GM21390 (cell line): ENCODE data around the gene HDAC10.

Experiments
- ATAC-seq: cut with Tn5 transposase; IDR thresholded peaks from one replicate; pipeline ENCODE4 v1.9.1; 2021; ENCODE audit not compliant: unreplicated experiment

Gene HDAC10, protein sequence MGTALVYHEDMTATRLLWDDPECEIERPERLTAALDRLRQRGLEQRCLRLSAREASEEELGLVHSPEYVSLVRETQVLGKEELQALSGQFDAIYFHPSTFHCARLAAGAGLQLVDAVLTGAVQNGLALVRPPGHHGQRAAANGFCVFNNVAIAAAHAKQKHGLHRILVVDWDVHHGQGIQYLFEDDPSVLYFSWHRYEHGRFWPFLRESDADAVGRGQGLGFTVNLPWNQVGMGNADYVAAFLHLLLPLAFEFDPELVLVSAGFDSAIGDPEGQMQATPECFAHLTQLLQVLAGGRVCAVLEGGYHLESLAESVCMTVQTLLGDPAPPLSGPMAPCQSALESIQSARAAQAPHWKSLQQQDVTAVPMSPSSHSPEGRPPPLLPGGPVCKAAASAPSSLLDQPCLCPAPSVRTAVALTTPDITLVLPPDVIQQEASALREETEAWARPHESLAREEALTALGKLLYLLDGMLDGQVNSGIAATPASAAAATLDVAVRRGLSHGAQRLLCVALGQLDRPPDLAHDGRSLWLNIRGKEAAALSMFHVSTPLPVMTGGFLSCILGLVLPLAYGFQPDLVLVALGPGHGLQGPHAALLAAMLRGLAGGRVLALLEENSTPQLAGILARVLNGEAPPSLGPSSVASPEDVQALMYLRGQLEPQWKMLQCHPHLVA

DNA sequence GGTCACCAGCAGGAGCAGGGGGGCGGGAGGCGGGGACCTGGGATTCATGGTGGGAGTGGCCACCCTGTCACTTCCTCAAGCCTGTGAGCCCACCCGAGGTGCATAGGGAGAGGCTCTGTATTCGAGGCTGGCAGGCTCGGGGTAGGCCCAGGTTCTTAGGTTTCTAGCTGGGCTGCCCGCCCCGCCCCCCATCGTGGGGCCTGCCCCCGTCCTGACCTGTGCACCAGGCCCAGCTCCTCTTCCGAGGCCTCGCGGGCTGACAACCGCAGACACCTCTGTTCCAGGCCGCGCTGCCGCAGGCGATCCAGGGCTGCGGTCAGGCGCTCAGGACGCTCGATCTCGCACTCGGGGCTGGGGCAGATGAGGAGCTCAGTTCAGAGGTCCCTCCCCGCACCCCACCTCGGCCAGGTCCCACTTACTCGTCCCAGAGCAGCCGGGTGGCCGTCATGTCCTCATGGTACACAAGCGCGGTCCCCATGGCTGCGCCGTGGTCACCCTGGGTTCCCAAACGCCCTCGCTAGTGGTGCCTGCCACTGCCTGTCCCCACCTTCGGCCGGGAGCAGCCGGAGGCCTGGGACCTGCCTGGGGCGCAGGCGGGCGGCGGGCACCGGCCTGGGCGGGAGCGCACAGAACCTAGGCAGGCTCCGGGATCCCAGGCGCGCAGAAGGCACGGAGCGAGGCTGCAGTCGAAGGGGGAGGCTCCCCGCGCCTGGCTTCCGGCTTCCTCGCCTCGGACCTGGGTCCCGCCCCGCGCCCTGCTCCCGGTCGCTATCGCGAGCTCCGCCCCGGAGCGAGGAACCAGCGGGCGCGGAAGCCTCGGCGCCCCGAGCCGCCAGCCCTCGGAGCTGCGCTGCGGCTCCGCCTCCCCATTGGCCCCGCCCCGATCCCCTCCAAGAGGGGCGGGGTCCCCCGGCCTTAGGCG, at the start of gene HDAC10:
Gene HDAC10 (minus strand): TSS at position 711 of the 922 bp plus-strand sequence. CDS start 233 bp downstream, at position 478.
- peak; percentile 50 for ATAC-seq

- ATAC-seq = no peak
These were observed 49.7 kb upstream of the HDAC10 start for GRCh38 chr22:50300620-50301257.

DNA sequence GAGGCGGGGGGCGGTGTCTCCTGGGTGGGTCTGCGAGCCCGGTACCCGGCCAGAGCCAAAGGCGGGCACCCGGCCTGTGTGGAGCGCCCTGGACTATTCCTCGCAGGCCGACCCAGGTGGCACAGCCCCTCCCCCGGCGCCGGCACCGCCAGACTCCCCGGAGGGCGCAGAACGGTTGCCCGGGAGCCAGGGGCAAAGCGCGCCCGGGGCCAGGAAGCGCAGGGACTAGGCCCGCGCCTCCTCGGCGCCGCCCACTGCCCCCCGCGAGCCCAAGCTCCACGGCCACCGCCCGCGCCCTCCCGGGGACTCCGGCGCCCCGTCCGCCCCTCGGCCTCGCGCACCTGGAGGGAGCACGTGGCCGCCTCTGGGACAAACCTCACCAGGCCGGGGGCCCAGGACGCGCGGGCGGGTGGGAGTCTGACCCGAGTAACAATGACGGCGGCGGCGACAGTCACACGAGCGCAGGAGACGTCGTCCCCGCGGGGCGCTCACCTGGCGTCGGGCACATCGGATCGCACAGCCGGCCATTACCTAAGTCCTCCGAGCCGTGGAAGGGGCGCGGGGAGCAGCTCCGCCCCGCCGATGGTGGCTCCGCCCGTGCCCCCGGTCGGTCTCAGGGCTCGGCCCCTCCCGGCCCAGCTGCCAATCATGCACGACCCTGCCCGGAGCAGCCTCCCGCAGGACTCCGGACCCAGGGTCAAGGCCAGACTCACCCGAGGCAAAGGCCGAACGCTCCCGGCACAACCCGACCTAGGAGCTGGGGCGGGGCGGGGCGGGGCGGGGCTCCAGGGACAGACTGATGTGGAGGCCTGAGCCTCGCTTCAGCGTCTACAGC, 48.9 kb upstream of the HDAC10 start:
- ATAC-seq = no peak

DNA sequence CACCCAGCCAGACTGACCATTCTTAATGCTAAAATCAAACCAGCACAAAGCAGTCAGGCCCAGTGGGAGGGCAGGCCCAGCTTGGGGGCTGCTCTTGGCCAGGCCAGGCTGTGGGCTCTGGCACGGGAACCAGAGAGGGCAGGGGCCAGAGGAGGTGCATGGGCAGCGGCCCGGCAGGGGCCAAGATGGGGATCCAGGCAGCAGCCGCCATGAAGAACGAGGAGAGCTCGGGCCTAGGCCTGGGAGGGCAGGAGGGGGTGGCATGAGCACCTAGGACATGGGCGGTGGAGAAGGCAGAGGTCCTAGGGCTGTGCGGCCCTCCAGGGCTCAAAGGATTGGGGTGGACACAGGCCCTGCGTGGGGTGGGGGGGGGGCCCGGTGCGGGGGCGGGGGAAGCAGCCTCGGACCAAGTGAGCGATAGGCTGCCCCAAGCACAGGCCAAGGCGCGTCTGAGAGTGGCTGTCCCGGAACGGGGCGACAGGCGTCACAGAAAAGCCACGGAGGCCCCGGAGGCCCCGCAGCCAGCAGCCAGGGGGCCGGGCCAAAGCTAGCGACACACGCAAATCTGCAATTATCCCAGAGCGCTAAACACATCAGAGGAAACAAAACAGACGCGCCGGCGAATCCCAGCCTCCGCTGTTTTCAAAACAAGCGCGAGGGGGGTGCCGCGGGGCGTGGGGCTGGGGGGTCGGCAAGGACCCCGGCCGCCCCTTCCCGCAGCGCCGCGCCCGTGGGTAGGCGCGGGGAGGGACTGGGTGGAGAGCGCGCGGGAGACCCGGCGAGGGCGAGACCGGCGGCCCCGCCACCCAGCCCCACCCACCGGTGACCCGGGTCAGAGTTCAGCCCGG, 48.1 kb upstream of the HDAC10 start:
- no peak for ATAC-seq

DNA sequence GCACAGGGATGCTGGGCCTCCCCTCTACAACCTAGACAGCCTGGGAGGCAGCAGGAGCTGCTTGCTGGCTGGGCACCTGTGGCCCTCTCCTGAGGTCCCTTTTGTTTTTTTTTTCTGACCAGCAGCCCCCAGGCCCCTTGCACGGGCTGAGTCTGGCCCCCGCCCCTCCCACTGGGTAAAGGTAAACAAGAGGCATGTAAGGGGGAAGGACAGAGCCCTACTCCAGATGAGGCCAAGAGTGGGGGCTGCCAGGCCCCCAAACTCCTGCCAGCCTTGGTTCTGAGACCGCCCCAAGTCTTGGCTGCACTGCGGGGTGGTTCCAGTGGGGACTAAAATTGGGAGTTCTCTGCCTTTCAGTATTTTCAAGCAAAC, 47.2 kb upstream of the HDAC10 start:
- no peak for ATAC-seq

GRCh38 chr22:50297510-50298265, 46.6 kb upstream of the HDAC10 start:
- no peak for ATAC-seq

DNA sequence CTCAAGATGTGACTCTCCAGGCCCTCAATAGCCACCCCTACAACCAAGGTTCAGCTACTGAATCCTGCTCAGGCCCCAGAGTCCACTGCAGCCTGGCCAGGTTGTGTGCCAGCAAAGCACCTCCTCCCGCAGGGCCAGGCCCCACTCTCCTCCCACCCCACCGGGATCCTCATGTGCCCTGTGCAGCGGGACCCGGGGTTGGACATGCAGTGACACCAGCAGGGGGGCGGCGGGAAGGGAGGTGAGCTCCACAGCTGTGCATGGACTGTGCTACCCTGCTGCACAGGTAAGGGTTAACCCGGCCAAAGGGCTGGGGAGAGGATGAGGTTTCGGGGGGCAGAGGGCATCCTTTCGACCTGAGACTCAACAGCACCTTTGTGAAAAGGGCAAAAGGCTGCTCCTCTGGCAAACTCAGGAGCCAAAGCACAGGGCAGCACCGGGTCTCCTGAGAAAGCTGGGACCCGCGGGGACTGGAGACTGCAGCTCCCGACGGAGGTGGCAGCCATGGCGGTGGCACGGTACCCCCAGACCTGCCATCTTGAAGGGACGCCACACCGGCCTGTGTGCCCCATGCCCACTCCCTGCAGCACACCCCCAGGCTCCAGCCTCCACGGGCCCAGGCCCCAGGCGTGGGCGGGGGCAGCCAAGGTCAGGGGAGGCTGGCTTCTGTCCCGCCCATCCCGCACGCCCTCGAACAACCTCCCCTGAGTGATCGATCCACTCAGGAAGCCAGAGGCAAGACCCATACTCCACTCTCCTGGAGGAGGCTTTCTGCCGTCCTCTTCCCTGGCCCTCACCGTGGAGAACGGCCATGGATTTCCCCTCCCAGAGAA, 45.8 kb upstream of the HDAC10 start:
- no peak for ATAC-seq

DNA sequence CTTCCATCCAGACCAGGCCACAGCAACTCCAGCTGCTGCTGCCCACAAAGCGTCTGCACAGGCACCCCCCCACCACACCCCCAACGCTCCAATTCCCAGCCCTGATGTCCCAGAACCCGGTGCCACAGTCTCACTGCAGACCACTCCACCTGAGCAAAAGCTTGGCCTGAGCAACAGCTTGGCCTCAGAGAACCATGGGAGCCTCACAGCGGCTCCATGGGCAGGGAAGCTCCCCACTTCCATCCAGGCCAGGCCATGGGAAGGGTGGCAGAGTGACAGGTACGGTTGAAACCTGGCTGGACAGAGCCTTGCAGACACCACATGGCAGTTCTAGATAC, 43.2 kb upstream of the HDAC10 start:
- ATAC-seq = no peak

- no peak for ATAC-seq
These were observed 42.6 kb upstream of the HDAC10 start for GRCh38 chr22:50293441-50294318.

GRCh38 chr22:50292643-50293440, 41.8 kb upstream of the HDAC10 start:
- no peak for ATAC-seq

DNA sequence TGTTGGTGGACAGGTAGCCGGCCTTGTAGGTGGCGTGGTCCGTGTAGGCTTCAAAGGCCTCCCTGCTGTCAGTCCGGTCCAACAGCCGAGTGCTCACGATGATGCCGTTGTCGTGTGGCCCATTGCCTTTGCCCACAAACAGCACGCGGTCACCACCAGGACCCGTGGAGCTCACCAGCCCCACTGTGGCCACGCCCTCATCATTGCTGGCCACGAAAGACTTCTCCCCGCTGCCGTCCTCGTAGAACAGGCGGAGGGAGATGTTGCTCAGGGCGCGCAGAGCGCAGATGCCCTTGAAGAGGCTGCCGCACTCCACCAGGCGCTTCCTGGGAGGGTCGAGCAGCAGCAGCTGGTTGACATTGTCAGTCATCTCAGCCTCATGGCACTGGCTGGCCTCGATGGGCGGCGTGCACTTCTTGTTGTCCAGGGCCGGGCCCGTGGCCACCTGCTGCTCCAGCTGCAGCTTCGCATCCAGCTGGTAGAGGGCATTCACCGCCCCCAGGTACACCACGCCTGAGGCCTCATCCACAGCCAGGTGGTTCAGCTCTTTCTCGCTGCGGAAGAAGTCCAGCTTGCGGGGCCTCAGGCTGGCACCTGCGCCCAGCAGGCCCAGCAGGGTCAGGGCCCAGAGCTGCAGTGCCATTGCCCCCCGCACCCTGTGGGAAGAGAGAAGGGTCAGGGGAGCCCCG, 39.0 kb upstream of the HDAC10 start:
- ATAC-seq = no peak

GRCh38 chr22:50289151-50289941, 38.3 kb upstream of the HDAC10 start:
- no peak for ATAC-seq

- ATAC-seq = no peak
These were observed 36.7 kb upstream of the HDAC10 start for GRCh38 chr22:50287731-50288130.

DNA sequence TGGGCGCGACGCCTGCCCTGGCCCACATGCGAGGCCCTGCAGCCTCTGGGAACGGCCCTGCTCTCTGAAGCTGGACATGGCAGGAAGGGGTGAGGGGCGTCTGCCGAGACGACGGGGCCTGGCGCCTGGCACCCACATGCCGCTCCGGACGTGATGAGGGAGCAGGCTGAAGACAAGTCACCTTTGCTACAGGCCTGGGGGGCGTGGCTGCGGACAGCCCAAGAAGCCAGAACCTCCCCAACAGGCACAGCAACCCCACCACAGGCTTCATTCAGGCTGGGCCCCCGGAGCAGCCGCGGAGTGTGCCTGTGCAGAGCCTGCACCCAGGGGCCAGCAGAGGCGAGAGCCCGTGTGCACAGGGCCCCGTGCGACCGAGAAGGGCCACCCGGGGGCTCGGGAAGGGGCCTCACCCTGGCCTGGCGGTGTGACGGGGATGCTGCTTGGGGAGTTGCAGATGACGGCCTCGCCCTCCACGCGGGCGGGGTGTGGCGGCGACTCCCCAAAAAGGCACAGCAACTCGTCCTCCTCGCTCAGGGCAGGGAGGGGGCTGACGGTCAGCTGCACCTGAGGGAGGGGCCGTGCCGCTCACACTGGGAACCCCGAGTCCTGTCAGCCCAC, 35.7 kb upstream of the HDAC10 start:
- no peak for ATAC-seq
